Stimulated activated CD8-positive, alpha-beta memory T cell treated with anti-CD3 and anti-CD28 coated beads, Interleukin-7, amount 100 ng/mL, for 24 hours (primary cell): ENCODE results near the gene GRK6.

Experiments
- DNase-seq: peaks from one replicate; pipeline ENCODE4 v3.0.0-alpha.2; 2020; ENCODE audit warnings: low read depth

Gene GRK6

DNA sequence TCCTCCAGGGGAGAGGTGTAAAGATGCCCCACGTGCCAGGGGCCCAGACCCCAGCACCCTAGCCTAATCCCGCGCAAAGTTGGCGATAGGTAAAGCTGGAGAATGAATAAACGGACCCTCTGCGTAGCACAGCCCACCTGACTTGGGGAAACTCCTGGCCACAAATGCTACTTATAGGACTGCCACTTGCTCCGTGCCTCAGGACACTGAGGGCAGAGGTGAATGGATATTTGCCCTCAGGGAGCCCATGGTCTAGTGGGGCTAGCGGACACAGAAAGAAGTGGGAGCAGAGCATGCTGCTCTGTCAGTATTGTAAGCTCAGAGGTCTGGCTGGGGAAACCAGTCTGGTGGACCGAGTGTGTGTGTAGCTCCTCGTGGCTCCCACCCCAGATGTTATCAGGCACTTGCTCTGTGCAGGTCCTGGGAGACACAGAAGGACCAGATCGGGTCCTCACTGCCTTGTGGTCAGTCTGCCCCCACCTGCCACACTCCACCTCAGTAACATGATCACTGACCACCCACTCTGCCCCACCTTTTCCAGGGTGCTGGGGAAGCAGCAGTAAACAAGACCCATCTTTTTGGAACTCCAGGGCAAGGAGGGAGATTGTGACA lies 841 bp downstream of the GRK6 start:
- no peak for DNase-seq

GRCh38 chr5:177427919-177428573 lies 1.6 kb downstream of the GRK6 start:
- DNase-seq, result no peak

- no peak for DNase-seq
Measured at GRCh38 chr5:177428574-177429217, 2.2 kb downstream of the GRK6 start.

DNA sequence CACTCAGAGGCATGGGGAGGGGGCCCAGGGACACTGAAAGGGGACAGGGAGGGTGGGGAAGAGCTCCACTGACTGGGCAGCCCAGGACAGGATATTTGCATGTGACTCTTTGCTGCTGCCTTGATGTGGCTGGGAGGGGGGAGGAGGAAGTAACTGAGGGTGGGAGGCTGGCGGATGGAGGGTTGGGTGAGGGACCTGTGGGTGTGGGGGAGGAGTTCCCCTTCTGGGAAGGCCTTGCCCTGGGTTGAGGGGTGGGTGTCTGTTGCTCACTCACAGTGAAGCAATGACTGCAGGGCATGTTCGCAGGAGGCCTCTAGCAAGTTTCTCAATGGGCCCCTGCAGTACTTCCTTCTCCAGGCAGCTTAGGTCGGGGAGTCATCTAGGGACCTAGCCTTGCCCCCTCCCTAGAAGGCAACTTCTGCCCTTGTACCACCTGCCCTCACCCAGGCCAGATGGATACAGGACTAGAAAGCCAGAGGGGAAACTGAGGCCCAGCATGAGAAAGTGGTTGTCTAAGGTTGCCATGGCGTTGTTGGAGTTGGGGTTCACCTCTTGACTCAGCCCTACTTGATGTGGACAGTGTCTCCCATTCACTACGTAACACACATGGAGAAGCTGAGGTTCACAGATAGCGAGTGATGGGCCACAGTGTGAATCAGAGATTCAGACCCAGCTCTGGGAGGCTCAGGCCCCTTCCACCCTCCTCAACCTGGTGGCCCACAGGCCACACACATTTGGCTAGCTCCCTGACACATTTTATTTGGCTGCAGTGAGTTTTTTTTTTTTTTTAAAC lies 3.0 kb downstream of the GRK6 start:
- peak; percentile 66 for DNase-seq

DNA sequence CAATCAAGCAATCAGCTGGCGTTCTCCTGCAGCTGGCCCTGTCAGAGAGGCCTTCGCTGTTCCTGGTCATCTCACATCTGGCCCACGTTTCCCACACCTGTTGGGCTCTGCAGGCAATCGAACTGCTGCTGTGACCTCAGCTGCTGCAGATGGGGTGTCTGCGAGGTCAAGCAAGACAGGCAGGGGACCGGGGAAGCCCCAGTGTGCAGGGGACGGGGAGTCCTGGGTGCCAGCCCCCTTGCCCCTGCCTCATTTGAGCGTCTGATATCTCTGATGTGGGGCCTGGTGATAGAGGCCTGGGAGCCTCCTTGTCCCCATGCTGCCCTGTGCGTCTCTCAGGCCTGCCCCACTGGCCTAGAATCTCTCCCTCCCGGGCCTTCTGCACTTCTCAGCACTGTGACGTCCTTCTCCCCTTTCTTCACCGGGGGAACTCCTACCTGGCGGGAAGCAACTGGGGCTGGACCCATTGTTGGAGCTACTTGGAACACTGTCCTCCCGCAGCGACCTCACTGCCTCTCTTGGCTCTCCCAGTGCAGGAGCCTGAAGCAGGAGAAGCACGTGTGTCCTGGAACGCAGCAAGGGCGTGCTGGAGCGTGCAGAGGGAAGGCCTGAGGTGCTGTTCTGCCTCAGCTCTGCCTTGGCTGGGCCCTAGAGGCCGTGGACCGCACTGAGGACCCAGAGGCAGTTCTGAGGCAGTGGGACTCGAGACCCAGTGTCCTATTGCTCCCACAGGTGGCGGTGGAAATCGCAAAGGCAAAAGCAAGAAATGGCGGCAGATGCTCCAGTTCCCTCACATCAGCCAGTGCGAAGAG lies 3.9 kb downstream of the GRK6 start:
- no peak for DNase-seq

DNA sequence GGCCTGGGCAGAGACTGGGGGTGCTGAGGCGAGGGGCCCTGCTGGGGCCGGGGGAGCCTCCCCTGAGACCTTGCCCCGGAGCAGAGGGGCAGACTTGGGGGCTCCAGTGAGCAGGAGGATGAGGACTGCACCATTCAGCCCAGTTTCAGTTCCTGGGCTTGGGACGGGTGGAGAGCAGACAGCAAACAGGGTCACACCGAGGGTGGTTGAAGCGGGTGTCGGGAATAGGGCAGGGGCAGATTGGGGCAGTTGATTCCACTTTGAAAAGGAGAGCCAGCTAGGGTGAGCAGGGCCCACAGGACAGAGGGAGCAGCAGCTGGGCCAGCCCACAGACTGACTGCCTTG lies 4.5 kb downstream of the GRK6 start:
- no peak for DNase-seq

DNA sequence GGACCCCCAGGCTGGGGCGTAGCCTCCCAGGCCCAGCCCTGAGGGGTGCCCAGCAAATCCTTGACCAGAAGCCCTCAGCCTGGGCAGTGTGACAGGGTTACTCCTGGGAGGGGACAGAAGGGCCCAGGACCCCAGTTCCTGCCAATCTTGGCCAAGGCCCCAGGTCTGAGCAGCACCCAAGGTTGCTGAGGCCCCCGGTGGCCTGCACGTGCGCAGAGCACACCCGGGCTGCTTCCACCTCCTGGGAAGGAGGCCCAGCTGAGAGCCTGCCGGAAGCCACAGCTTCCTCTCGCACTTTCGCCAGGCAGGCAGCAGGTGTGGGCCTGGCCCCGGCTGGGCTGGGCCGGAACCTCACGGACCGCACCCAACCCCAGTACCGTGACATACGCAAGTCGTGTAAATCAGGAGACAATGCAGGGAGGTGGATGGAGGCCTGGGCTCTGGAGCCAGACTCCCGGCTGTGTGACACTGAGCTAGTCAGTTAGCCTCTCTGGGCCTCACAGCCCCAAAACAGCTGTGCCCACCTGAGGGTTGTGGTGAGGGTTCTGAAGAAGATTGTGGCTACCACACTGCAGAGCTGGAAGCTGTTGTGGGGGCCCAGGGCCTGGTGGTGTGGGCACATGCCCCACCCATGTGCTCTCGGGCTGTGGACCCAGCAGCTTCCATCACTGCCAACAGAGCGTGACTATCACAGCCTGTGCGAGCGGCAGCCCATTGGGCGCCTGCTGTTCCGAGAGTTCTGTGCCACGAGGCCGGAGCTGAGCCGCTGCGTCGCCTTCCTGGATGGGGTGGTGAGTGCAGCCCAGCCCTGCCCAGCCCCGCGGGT lies 5.1 kb downstream of the GRK6 start:
- peak; percentile 60 for DNase-seq

GRCh38 chr5:177432143-177432838 lies 5.8 kb downstream of the GRK6 start:
- DNase-seq, result no peak

DNA sequence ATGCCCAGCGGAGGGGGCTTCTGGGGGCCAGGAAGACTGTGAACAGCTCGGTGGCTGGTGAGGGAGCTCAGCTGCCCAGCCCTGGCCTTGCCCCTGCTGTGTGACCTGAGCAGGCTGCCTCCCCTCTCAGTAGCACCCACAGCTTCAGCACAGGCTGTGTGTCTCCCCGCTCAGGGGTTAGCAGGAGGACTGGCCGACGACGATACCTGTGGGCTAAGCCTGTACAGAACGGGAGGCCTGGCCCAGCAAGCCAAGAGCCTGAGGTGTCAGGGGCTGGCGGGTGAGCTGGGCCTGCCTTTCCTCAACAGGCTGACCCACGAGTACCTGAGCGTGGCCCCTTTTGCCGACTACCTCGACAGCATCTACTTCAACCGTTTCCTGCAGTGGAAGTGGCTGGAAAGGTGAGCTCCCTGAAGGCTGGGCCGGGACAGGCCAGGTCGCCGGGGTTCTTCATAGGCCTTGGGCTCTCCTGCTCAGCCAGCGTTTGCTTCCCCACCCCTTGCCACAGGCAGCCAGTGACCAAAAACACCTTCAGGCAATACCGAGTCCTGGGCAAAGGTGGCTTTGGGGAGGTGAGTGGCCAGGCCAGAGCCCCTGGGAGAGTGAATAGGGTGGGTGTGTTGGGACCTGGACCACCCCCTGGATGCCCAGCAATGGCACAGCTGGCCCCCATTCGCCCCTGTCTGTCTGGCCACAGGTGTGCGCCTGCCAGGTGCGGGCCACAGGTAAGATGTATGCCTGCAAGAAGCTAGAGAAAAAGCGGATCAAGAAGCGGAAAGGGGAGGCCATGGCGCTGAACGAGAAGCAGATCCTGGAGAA lies 6.6 kb downstream of the GRK6 start:
- no peak for DNase-seq

DNA sequence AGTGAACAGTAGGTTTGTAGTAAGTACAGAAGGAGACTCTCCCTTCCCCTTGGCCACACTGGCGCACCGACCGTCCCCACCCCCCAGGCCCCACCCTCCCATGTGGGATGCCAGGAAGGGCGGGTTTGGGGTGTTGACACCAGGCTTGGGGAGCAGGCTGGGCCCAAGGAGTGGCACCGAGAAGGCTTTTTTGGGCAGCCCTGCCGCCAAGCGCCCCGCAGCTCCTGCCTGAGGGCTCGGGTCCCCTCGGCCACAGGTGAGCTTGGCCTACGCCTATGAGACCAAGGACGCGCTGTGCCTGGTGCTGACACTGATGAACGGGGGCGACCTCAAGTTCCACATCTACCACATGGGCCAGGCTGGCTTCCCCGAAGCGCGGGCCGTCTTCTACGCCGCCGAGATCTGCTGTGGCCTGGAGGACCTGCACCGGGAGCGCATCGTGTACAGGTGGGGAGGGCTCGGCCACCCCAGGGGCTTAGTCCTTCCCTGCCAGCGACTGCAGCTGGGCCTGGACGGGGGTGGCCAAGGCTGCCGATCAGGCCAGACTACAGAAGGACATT lies 7.3 kb downstream of the GRK6 start:
- no peak for DNase-seq

GRCh38 chr5:177434437-177434836 lies 8.0 kb downstream of the GRK6 start:
- DNase-seq, result no peak

DNA sequence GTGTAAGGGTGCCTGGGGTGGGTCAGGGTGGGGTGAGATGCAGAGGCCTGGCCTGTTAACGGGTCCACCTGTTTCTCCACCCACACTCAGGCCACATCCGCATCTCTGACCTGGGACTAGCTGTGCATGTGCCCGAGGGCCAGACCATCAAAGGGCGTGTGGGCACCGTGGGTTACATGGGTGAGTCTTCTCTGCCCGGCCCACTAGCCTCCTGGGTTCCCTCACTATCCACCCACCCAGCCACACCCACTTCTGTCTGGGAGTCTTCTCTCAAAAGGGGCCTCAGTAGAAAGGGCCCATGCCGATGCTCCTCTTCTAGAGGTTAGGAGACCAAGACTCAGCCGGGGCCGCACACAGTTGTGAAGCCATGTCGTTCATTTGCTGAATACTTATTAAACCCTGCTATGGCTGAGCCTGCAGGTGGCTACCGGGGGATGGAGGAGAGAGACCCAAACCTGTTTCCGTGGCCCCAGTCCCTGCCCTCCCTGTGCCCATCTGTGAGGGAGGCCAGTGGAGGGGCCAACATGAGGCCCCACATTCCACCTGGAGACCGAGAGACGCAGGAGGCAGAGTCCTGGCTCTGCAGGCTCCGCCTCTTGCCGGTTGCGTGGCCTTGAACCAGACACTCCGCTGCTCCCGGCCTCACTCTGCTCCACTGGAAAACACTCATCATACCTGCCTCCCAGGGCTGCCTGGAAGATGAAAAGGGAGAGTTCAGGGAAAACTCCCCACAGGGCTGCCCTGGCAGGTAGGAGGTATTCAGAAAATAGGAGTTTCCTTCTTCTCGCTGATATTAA lies 8.7 kb downstream of the GRK6 start:
- DNase-seq, result no peak

DNA sequence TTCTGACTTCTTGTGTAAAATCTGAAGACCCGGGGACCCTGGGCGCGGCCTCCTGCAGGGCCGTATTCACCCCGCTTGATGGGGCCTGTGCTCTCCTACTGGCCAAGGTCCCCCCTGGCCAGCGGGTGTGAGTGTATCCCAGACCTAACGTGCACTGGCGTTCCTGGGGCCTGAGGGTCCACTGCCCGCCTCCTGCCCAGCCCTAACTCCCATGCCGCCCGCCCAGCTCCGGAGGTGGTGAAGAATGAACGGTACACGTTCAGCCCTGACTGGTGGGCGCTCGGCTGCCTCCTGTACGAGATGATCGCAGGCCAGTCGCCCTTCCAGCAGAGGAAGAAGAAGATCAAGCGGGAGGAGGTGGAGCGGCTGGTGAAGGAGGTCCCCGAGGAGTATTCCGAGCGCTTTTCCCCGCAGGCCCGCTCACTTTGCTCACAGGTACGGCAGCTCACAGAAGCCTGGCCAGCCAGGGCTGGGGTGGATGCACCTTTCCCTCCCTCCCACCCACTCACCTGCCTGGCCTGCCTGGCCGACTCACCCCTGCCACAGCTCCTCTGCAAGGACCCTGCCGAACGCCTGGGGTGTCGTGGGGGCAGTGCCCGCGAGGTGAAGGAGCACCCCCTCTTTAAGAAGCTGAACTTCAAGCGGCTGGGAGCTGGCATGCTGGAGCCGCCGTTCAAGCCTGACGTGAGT lies 9.5 kb downstream of the GRK6 start:
- DNase-seq, result no peak

GRCh38 chr5:177437623-177438022 lies 11.1 kb downstream of the GRK6 start:
- no peak for DNase-seq

- DNase-seq, result no peak
Measured at GRCh38 chr5:177438468-177438867, 12.0 kb downstream of the GRK6 start.

- DNase-seq, result no peak
Measured at GRCh38 chr5:177439518-177440053, 13.1 kb downstream of the GRK6 start.

GRCh38 chr5:177440211-177440989 lies 13.9 kb downstream of the GRK6 start:
- DNase-seq, result no peak
